NCI-H128 (cell line): ENCODE data around the gene COL4A2.

Experiments used
- DNase-seq: peaks from one replicate; lab custom pipeline; 2025; ENCODE audit not compliant: unreplicated experiment; lab: John Stamatoyannopoulos, UW

The COL4A2 gene

DNA sequence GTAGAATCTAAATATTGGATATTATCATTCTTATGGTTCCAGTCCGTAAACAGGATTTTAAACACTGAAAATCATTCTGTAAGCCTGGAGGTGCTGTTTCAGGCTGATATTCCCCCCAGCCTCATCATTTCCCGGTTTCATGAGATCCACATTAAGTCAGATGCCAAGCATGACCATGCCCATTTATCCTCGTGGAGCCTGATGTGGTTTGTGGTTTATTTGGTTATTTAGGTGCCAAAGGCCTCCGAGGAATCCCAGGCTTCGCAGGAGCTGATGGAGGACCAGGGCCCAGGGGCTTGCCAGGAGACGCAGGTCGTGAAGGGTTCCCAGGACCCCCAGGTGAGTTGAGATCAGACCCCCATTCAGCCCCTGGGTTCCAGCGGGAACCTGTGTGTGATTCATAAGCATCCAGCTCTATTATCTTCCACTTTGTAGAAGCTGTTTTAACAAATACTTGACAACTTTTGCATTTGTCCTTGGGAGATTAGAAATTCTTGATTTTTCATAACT, 162.0 kb downstream of the COL4A2 start:
- no peak for DNase-seq

DNA sequence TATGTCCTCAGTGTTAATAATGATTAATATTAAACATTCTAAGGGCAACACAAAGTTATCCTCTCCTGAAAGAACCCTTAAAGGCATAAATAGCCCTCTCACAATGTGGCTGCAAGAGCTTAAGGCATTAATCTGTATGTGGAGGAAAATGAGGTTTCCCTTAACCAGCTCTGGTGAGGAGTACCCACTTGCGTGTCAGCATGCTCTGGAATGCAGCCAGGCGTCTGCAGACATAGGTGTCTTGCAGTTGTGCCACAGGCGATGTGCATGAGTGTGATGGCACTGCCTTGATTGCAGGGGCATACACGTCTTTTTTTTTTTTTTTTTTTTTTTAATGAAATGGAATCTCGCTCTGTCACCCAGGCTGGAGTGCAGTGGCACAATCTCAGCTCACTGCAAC, 162.5 kb downstream of the COL4A2 start:
- DNase-seq = no peak

GRCh38 chr13:110470272-110471009, 163.4 kb downstream of the COL4A2 start:
- no peak for DNase-seq

GRCh38 chr13:110471156-110471832, 164.2 kb downstream of the COL4A2 start:
- DNase-seq = no peak

DNA sequence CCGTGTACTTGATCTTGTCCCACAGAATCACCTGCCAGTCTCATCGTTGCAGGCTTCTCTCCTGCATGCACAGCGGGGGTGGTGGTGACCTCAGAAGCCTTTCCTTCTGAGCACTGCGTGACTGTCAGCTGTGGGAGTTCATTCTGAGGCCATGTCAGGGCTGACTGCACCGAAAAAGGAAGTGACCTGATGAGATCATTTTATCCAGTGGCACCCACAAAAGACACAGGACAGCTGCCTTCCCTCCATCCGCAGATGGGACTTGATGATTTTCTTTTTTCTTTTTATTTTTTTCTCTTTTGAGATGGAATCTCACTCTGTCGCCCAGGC, 164.7 kb downstream of the COL4A2 start:
- no peak for DNase-seq

- DNase-seq = no peak
Measured at GRCh38 chr13:110472904-110473563, 165.9 kb downstream of the COL4A2 start.

GRCh38 chr13:110474713-110475112, 167.6 kb downstream of the COL4A2 start:
- no peak for DNase-seq

DNA sequence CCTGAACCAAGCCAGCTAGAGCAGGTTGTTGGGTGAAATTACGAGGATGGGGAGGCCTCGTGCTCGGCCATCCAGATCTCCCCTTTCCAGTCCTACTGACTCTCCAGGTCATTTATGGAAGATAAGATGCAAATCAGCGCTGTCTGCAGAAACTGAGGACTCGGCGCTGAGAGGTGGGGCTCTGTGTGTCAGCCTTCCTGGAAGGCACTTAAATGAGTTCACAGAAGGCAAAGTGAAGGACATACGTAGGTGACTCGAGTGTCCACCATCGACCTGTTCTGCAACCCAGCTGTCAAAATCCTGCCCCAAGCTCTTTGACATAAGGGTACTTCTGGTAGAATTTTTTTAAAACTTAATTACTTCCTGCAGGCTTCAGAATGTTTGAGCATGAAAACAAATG, 168.0 kb downstream of the COL4A2 start:
- no peak for DNase-seq

GRCh38 chr13:110475550-110476219, 168.6 kb downstream of the COL4A2 start:
- DNase-seq = no peak

- no peak for DNase-seq
Measured at GRCh38 chr13:110476220-110476617, 169.1 kb downstream of the COL4A2 start.

GRCh38 chr13:110477706-110478245, 170.7 kb downstream of the COL4A2 start:
- no peak for DNase-seq

- no peak for DNase-seq
Measured at GRCh38 chr13:110478405-110479214, 171.5 kb downstream of the COL4A2 start.

GRCh38 chr13:110479215-110479545, 172.1 kb downstream of the COL4A2 start:
- no peak for DNase-seq

DNA sequence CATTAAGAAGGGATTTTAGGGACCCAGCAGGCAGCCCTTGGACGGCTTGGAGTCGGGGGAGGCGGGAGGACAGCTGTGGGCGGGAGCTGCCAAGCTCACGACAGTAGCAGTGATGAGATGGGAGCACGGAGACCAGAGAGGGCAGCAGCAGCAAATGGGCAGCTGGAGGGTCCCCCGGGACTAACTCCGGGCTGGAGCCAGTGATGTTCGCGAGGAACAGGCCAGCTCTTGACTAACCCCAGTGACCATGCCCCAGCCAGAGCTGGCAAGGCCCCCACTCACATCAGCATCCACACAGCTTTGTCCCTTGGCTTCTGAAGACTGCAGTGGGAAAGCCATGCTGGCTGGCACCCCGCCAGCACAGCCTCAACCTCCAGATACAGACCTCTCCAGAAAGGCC, 172.6 kb downstream of the COL4A2 start:
- DNase-seq = no peak

GRCh38 chr13:110480161-110480560, 173.1 kb downstream of the COL4A2 start:
- no peak for DNase-seq

GRCh38 chr13:110483386-110483968, 176.4 kb downstream of the COL4A2 start:
- no peak for DNase-seq

- no peak for DNase-seq
Measured at GRCh38 chr13:110484290-110485048, 177.4 kb downstream of the COL4A2 start.

DNA sequence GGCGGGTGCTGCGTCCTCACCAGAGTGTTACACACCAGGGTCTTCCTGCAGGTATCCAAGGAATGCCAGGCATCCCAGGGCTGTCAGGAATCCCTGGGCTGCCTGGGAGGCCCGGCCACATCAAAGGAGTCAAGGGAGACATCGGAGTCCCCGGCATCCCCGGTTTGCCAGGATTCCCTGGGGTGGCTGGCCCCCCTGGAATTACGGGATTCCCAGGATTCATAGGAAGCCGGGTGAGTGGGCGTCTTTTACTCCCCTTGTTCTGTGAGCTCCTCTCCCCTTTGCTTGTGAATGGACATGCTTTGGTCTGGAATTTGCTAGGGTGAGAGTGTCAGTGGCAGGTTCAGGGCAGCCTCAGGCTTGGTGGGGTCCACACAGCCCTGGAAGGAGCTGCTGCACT, 178.5 kb downstream of the COL4A2 start:
- DNase-seq = no peak

DNA sequence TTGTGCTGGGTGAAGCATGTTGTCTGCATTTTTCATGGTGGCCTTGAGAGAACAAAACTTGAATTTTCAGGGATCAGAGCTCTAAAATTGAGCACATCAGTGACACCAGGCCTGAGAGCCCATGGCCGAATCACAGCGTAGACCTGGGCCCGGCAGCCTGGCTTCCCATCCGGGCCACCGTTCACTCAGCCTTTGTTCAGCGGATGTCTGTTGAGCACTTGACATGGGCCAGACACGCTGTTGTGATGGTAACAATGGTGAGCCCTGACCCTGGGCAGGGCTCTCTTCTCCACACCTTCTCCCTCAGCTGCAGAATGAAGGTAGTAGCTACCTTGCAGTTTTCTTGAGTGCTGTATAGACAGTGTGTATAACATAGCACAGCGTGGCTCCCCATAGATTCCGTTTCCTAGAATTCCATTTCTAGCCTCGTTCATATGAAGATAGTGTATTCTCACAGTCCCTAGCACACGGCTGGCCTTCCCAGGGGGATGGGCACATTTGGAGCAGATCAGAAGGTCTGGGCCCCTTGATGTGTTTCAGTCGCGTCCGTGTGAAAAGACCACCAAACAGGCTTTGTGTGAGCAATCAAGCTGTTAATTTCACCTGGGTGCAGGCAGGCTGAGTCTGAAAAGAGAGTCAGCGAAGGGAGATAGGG, 179.1 kb downstream of the COL4A2 start:
- DNase-seq = no peak
